ENCODE results near the gene ZNF205.
A peak's percentile ranks its signal among the peaks of the same experiment; 100 is the strongest.
"Not testable (repeated sequence)": the region's sequence is repeated elsewhere in the genome, so short reads cannot be mapped to it uniquely, and the experiment has no call there.

Gene ZNF205

GRCh38 chr16:3069146-3069545 lies 43.2 kb upstream of the ZNF205 start:
- H3K4me1 ChIP-seq (ENCODE audit: control insufficient read depth, insufficient read depth, low read length), result not testable (repeated sequence)
- POLR2A ChIA-PET, result interaction anchor here (0.9 kb wide), 1 partner anchor 10 kb away, joined by 3 read pairs; no protein-coding TSS in a partner anchor
- CTCF ChIA-PET, result interaction anchor here (0.8 to 0.9 kb wide), 2 partner anchors 10 to 41 kb away, joined by 4 read pairs; no protein-coding TSS in a partner anchor

GRCh38 chr16:3070608-3071111 lies 41.7 kb upstream of the ZNF205 start:
- ChIA-PET CTCF (interaction anchor here (0.9 to 1.3 kb wide), 3 partner anchors 11 to 31 kb away, joined by 3 to 5 read pairs (median 3); no protein-coding TSS in a partner anchor), POLR2A (no interaction called here)
- H3K36me3 ChIP-seq (ENCODE audit: control insufficient read depth in 2 of 2, insufficient read depth in 1 of 2, low read length in 2 of 2), result no peaks in the 10 kb centered on the region
- no peak overlapping the region for H3K27ac ChIP-seq (ENCODE audit: extremely low read depth, low read depth, low read length)
- no peak overlapping the region for H3K4me3 ChIP-seq (ENCODE audit: low read depth, low read length)
- H3K9me3 ChIP-seq (ENCODE audit: control insufficient read depth, insufficient read depth, low read depth, low read length), result no peaks in the 10 kb centered on the region
- TF ChIP-seq PRDM4 (tag by site-specific recombination; IDR thresholded peaks at IDR 0.05), result no peak
- TF ChIP-seq ZNF280D (tag by site-specific recombination; IDR thresholded peaks at IDR 0.05), result no peak
- TF ChIP-seq ZIC2 (tag by site-specific recombination; IDR thresholded peaks at IDR 0.05), result 0 out of 2 replicates have a peak, but pooled peaks have one; percentile 16
- no peak for TF ChIP-seq ZSCAN5A (tag by site-specific recombination; IDR thresholded peaks at IDR 0.05)
- no peak for TF ChIP-seq ZNF175 (tag by site-specific recombination; IDR thresholded peaks at IDR 0.05)
- H3K4me1 ChIP-seq (ENCODE audit: control insufficient read depth, insufficient read depth, low read length), result no peaks in the 10 kb centered on the region

More at GRCh38 chr16:3069146-3069545, 43.2 kb upstream of the ZNF205 start:
- not testable (repeated sequence) for H3K4me3 ChIP-seq (ENCODE audit: low read depth, low read length); H3K36me3 ChIP-seq (ENCODE audit: control insufficient read depth in 2 of 2, insufficient read depth in 1 of 2, low read length in 2 of 2); H3K9me3 ChIP-seq (ENCODE audit: control insufficient read depth, insufficient read depth, low read depth, low read length); H3K27ac ChIP-seq (ENCODE audit: extremely low read depth, low read depth, low read length)

GRCh38 chr16:3071655-3072054 lies 40.7 kb upstream of the ZNF205 start:
- no peaks in the 10 kb centered on the region for H3K9me3 ChIP-seq (ENCODE audit: control insufficient read depth, insufficient read depth, low read depth, low read length)
- no peaks in the 10 kb centered on the region for H3K4me1 ChIP-seq (ENCODE audit: control insufficient read depth, insufficient read depth, low read length)
- no peak overlapping the region for H3K4me3 ChIP-seq (ENCODE audit: low read depth, low read length)
- no peaks in the 10 kb centered on the region for H3K36me3 ChIP-seq (ENCODE audit: control insufficient read depth in 2 of 2, insufficient read depth in 1 of 2, low read length in 2 of 2)
- POLR2A ChIA-PET, result no interaction called here
- CTCF ChIA-PET, result interaction anchor here (0.9 to 1.1 kb wide), 2 partner anchors 16 to 19 kb away, joined by 3 read pairs; no protein-coding TSS in a partner anchor
- no peak overlapping the region for H3K27ac ChIP-seq (ENCODE audit: extremely low read depth, low read depth, low read length)
- TF ChIP-seq ZNF248 (tag by site-specific recombination; IDR thresholded peaks at IDR 0.05) (no peak), ZNF549 (tag by site-specific recombination; IDR thresholded peaks at IDR 0.05) (no peak), ZNF416 (tag by site-specific recombination; IDR thresholded peaks at IDR 0.05) (no peak), ZNF792 (tag by site-specific recombination; IDR thresholded peaks at IDR 0.05) (no peak), TRIM28 (IDR thresholded peaks at IDR 0.05; ENCODE audit: borderline replicate concordance, low read length) (no peak)

- H3K36me3 ChIP-seq (ENCODE audit: control insufficient read depth in 2 of 2, insufficient read depth in 1 of 2, low read length in 2 of 2); H3K27ac ChIP-seq (ENCODE audit: extremely low read depth, low read depth, low read length); H3K4me3 ChIP-seq (ENCODE audit: low read depth, low read length); POLR2A ChIA-PET; H3K4me1 ChIP-seq (ENCODE audit: control insufficient read depth, insufficient read depth, low read length); H3K9me3 ChIP-seq (ENCODE audit: control insufficient read depth, insufficient read depth, low read depth, low read length): not testable (repeated sequence)
- TF ChIP-seq KLF1 (tag by site-specific recombination; IDR thresholded peaks at IDR 0.05), result peak; percentile 53; the same call in 1 of the 2 replicates
- CTCF ChIA-PET, result interaction anchor here (0.9 kb wide), 1 partner anchor 20 kb away, joined by 3 read pairs; no protein-coding TSS in a partner anchor
Observed at GRCh38 chr16:3072148-3072547, 40.2 kb upstream of the ZNF205 start.

GRCh38 chr16:3072576-3073263 lies 39.7 kb upstream of the ZNF205 start:
- H3K36me3 ChIP-seq (ENCODE audit: control insufficient read depth in 2 of 2, insufficient read depth in 1 of 2, low read length in 2 of 2); H3K27ac ChIP-seq (ENCODE audit: extremely low read depth, low read depth, low read length); CTCF ChIA-PET; H3K4me3 ChIP-seq (ENCODE audit: low read depth, low read length); H3K4me1 ChIP-seq (ENCODE audit: control insufficient read depth, insufficient read depth, low read length); POLR2A ChIA-PET; H3K9me3 ChIP-seq (ENCODE audit: control insufficient read depth, insufficient read depth, low read depth, low read length): not testable (repeated sequence)
